ENCODE results near the gene NKD2.

NKD2 gene

GRCh38 chr5:980966-981365 lies 27.6 kb upstream of the NKD2 start:
- no peak overlapping the region for H3K4me3 ChIP-seq (ENCODE audit: low read length)
- no peaks in the 10 kb centered on the region for H3K4me1 ChIP-seq (ENCODE audit: control insufficient read depth, low read depth, low read length)
- H3K27ac ChIP-seq (ENCODE audit: low read length), result no peak overlapping the region
- H3K9me3 ChIP-seq (ENCODE audit: control insufficient read depth, low read depth, low read length), result no peaks in the 10 kb centered on the region
- no peak overlapping the region for H3K9ac ChIP-seq (ENCODE audit: low read length)
- H3K27me3 ChIP-seq (ENCODE audit: control insufficient read depth, insufficient read depth, low read length), result no peaks in the 10 kb centered on the region
- H3K36me3 ChIP-seq (ENCODE audit: control insufficient read depth, low read depth, low read length), result no peaks in the 10 kb centered on the region

DNA sequence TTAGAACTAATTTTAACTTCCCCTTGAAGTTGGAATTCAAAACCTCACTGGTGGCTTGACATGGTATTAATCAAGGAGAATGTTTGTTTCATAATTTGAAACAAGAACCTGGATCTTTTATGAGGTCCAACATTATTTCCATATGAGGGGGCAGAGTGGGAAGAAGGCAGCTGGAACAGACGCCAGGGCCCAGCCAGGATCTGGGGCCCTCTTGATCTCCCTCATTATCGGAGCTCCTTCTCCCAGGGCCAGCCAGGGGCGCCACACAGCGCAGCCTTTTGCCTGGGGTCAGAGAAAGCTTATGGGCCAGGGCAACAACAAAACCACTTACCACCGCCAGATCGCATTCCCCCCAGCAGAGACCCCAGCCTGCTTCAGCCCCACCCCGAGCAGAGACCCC lies 27.1 kb upstream of the NKD2 start:
- Histone ChIP-seq H3K36me3 (ENCODE audit: control insufficient read depth, low read depth, low read length) (no peaks in the 10 kb centered on the region), H3K27me3 (ENCODE audit: control insufficient read depth, insufficient read depth, low read length) (no peaks in the 10 kb centered on the region), H3K27ac (ENCODE audit: low read length) (no peak overlapping the region), H3K9ac (ENCODE audit: low read length) (no peak overlapping the region), H3K9me3 (ENCODE audit: control insufficient read depth, low read depth, low read length) (no peaks in the 10 kb centered on the region), H3K4me1 (ENCODE audit: control insufficient read depth, low read depth, low read length) (no peaks in the 10 kb centered on the region), H3K4me3 (ENCODE audit: low read length) (no peak overlapping the region)

DNA sequence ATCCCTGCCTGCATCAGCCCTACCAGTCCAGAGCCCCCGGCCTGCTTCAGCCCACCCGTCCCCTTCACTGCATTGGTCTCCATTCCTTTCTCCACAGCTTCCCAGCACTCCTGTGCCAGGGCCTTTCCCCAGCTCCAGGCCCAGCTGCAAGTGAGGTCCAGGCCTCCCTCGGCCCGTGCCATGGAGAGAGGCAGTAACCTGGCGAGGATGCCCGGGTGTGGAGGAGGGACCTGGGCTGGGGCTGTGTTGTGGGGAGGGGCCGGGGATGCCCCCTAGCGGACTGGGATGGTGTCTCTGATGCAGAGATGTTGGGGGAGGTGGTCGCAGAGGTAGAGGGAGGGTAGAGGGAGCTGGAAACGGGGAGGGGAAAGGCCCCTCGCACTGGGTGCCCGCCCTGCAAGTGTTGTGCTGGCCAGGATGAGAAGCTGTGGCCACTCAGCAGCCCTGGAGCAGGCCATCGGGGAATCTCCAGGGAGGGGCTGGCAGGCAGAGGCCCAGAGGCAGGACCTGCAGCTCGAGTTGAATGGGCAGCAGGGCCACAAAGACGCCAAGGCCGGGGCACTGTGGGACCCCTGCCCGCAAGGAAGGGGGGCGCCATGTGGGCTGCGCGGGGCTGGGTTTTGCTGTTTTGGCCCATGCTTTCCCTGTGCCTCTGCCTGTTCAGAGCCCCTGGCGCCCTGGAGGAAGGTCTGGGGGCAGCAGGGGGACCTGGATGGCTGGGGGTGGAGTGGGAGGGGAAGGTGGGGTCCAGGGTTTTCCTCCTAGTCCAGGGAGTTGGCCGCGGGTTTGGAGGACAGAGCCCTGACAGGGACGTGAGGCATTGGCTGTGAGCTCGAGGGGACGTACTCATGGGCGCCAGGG lies 26.0 kb upstream of the NKD2 start:
- H3K27me3 ChIP-seq (ENCODE audit: control insufficient read depth, insufficient read depth, low read length), result no peaks in the 10 kb centered on the region
- no peak overlapping the region for H3K9ac ChIP-seq (ENCODE audit: low read length)
- no peak overlapping the region for H3K27ac ChIP-seq (ENCODE audit: low read length)
- no peaks in the 10 kb centered on the region for H3K36me3 ChIP-seq (ENCODE audit: control insufficient read depth, low read depth, low read length)
- H3K4me3 ChIP-seq (ENCODE audit: low read length), result no peak overlapping the region
- no peaks in the 10 kb centered on the region for H3K9me3 ChIP-seq (ENCODE audit: control insufficient read depth, low read depth, low read length)
- H3K4me1 ChIP-seq (ENCODE audit: control insufficient read depth, low read depth, low read length), result no peaks in the 10 kb centered on the region

DNA sequence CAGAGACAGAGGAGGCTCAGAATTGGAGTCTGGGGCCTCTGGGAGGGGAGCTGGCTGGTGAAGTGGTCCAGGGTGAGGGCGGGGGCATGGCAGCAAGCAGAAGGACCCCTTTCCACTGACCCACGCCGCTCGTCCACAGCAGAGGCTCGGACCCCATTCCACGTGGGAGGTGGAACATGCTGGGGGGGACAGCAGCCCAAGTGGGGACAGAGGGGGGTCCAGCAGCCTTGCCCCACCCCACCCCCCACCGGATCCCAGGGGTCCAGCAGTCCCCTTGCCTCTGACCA lies 25.4 kb upstream of the NKD2 start:
- Histone ChIP-seq H3K9ac (ENCODE audit: low read length) (no peak overlapping the region), H3K27me3 (ENCODE audit: control insufficient read depth, insufficient read depth, low read length) (no peaks in the 10 kb centered on the region), H3K4me1 (ENCODE audit: control insufficient read depth, low read depth, low read length) (no peaks in the 10 kb centered on the region)

DNA sequence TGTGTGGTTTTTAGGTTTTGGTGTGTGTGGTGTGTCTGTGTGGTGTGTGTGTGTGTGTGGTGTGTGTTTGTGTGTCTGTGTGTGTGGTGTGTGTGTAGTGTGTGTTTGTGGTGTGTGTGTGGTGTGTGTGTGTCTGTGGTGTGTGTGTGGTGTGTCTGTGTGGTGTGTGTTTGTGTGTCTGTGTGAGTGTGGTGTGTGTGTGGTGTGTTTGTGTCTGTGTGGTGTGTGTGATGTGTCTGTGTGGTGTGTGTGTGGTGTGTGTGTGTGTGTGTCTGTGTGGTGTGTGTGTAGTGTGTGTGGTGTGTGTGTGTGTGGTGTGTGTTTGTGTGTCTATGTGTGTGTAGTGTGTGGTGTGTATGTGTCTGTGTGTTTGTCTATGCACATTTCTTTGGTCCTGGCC lies 25.0 kb upstream of the NKD2 start:
- Histone ChIP-seq H3K4me3 (ENCODE audit: low read length) (no peak overlapping the region), H3K9ac (ENCODE audit: low read length) (no peak overlapping the region), H3K27ac (ENCODE audit: low read length) (no peak overlapping the region), H3K27me3 (ENCODE audit: control insufficient read depth, insufficient read depth, low read length) (no peaks in the 10 kb centered on the region), H3K4me1 (ENCODE audit: control insufficient read depth, low read depth, low read length) (no peaks in the 10 kb centered on the region), H3K36me3 (ENCODE audit: control insufficient read depth, low read depth, low read length) (no peaks in the 10 kb centered on the region), H3K9me3 (ENCODE audit: control insufficient read depth, low read depth, low read length) (no peaks in the 10 kb centered on the region)

More for the DNA sequence above, 25.4 kb upstream of the NKD2 start:
- Histone ChIP-seq H3K4me3 (ENCODE audit: low read length) (no peak overlapping the region), H3K9me3 (ENCODE audit: control insufficient read depth, low read depth, low read length) (no peaks in the 10 kb centered on the region), H3K36me3 (ENCODE audit: control insufficient read depth, low read depth, low read length) (no peaks in the 10 kb centered on the region), H3K27ac (ENCODE audit: low read length) (no peak overlapping the region)

DNA sequence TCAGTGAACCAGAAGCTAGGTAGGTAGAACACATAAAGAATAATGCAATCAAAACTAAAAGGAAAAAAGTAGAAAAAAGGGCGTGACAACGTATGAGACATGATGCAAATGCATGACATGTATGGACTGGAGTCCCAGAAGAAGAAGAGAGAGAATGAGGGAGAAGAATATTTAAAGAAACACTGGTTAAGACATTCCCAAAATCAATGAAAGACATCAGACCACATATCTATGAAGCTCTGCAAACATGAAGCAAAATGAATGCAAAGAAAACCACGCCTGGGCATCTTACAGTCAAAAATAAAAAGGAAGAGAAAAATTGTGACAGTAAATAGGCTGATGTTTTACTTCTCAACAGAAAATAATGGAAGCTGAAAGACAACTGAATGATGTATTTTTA lies 23.8 kb upstream of the NKD2 start:
- no peak overlapping the region for H3K4me3 ChIP-seq (ENCODE audit: low read length)
- H3K9ac ChIP-seq (ENCODE audit: low read length), result no peak overlapping the region
- no peaks in the 10 kb centered on the region for H3K4me1 ChIP-seq (ENCODE audit: control insufficient read depth, low read depth, low read length)
- H3K27me3 ChIP-seq (ENCODE audit: control insufficient read depth, insufficient read depth, low read length), result no peaks in the 10 kb centered on the region
- no peaks in the 10 kb centered on the region for H3K9me3 ChIP-seq (ENCODE audit: control insufficient read depth, low read depth, low read length)
- H3K36me3 ChIP-seq (ENCODE audit: control insufficient read depth, low read depth, low read length), result no peaks in the 10 kb centered on the region
- no peak overlapping the region for H3K27ac ChIP-seq (ENCODE audit: low read length)

- no peaks in the 10 kb centered on the region for H3K27me3 ChIP-seq (ENCODE audit: control insufficient read depth, insufficient read depth, low read length)
Measured at GRCh38 chr5:987761-988160, 20.8 kb upstream of the NKD2 start.

GRCh38 chr5:988322-988721 lies 20.3 kb upstream of the NKD2 start:
- H3K4me3 ChIP-seq (ENCODE audit: low read length), result no peak overlapping the region
- no peak overlapping the region for H3K9ac ChIP-seq (ENCODE audit: low read length)
- H3K9me3 ChIP-seq (ENCODE audit: control insufficient read depth, low read depth, low read length), result no peaks in the 10 kb centered on the region
- H3K4me1 ChIP-seq (ENCODE audit: control insufficient read depth, low read depth, low read length), result peaks cover 7% of the 10 kb centered on the region
- no peaks in the 10 kb centered on the region for H3K36me3 ChIP-seq (ENCODE audit: control insufficient read depth, low read depth, low read length)
- H3K27me3 ChIP-seq (ENCODE audit: control insufficient read depth, insufficient read depth, low read length), result no peaks in the 10 kb centered on the region
- H3K27ac ChIP-seq (ENCODE audit: low read length), result no peak overlapping the region

More at GRCh38 chr5:987761-988160, 20.8 kb upstream of the NKD2 start:
- Histone ChIP-seq H3K9ac (ENCODE audit: low read length) (no peak overlapping the region), H3K4me3 (ENCODE audit: low read length) (no peak overlapping the region), H3K4me1 (ENCODE audit: control insufficient read depth, low read depth, low read length) (peaks cover 7% of the 10 kb centered on the region), H3K27ac (ENCODE audit: low read length) (no peak overlapping the region), H3K36me3 (ENCODE audit: control insufficient read depth, low read depth, low read length) (no peaks in the 10 kb centered on the region), H3K9me3 (ENCODE audit: control insufficient read depth, low read depth, low read length) (no peaks in the 10 kb centered on the region)

- H3K4me1 ChIP-seq (ENCODE audit: control insufficient read depth, low read depth, low read length), result peaks cover 7% of the 10 kb centered on the region
- no peak overlapping the region for H3K4me3 ChIP-seq (ENCODE audit: low read length)
- no peaks in the 10 kb centered on the region for H3K36me3 ChIP-seq (ENCODE audit: control insufficient read depth, low read depth, low read length)
- H3K9ac ChIP-seq (ENCODE audit: low read length), result no peak overlapping the region
- no peak overlapping the region for H3K27ac ChIP-seq (ENCODE audit: low read length)
- H3K9me3 ChIP-seq (ENCODE audit: control insufficient read depth, low read depth, low read length), result no peaks in the 10 kb centered on the region
- no peaks in the 10 kb centered on the region for H3K27me3 ChIP-seq (ENCODE audit: control insufficient read depth, insufficient read depth, low read length)
Measured at GRCh38 chr5:989961-990530, 18.6 kb upstream of the NKD2 start.

GRCh38 chr5:991472-992267 lies 16.9 kb upstream of the NKD2 start:
- Histone ChIP-seq H3K4me1 (ENCODE audit: control insufficient read depth, low read depth, low read length) (peaks cover 7% of the 10 kb centered on the region), H3K4me3 (ENCODE audit: low read length) (no peak overlapping the region), H3K27me3 (ENCODE audit: control insufficient read depth, insufficient read depth, low read length) (no peaks in the 10 kb centered on the region), H3K9me3 (ENCODE audit: control insufficient read depth, low read depth, low read length) (no peaks in the 10 kb centered on the region), H3K9ac (ENCODE audit: low read length) (no peak overlapping the region), H3K36me3 (ENCODE audit: control insufficient read depth, low read depth, low read length) (no peaks in the 10 kb centered on the region), H3K27ac (ENCODE audit: low read length) (no peak overlapping the region)

DNA sequence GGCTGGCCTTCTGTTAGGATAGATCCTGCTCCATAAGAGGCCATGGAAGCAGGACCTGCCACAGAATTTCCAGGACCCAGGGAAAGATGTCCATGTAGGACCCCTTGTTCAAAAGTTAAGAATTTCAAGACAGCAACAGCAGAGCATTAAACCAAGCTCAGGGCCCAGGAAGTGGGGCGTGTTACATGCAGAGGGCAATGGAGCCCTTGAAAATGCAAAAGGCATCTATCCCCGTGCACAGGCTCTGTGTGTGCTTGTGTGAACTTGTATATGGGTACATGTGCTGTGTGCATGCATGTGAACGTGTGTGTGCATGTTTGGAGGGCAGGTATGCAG lies 14.4 kb upstream of the NKD2 start:
- H3K9me3 ChIP-seq (ENCODE audit: control insufficient read depth, low read depth, low read length), result no peaks in the 10 kb centered on the region
- no peaks in the 10 kb centered on the region for H3K36me3 ChIP-seq (ENCODE audit: control insufficient read depth, low read depth, low read length)
- H3K4me3 ChIP-seq (ENCODE audit: low read length), result no peak overlapping the region
- no peaks in the 10 kb centered on the region for H3K27me3 ChIP-seq (ENCODE audit: control insufficient read depth, insufficient read depth, low read length)
- no peak overlapping the region for H3K9ac ChIP-seq (ENCODE audit: low read length)
- peaks cover 7% of the 10 kb centered on the region for H3K4me1 ChIP-seq (ENCODE audit: control insufficient read depth, low read depth, low read length)
- H3K27ac ChIP-seq (ENCODE audit: low read length), result no peak overlapping the region

All from iPS-18a (cell line).